ENCODE results near the gene APOL1.
"Not testable (repeated sequence)": the region's sequence is repeated elsewhere in the genome, so short reads cannot be mapped to it uniquely, and the experiment has no call there.

APOL1 gene

DNA sequence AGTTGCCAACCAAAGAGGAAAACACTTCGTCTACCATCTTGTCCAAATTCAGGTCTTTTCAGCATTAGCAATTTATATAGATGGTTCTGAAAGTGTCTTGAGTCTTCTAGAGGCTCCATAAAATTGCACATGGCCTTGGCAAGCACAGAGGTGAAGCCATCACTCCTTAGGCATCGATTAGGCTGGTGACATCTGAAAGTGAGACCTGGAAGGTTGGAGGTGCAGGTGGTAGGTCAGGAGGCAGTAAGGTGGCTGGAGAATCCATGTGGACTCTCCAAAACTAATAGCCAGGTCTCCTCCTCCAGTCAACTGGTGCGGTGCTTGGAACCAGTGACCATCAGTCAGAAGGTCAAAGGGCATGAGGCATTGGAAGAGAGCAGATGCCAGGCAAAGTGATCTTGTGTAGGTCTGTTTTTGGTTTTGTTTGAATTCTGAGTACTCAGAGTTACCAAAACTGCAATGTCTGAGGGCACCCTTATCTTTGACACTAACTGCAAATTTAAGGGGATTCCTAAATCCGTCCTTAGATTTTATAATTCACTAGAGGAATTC, 7.1 kb upstream of the APOL1 start:
- Histone ChIP-seq H3K36me3 (ENCODE audit: insufficient read depth) (no peaks in the 10 kb centered on the region), H3K27me3 (ENCODE audit: insufficient read depth, low read depth) (no peaks in the 10 kb centered on the region), H3K4me2 (no peak overlapping the region), H3K79me2 (ENCODE audit: insufficient read depth, low read depth) (no peaks in the 10 kb centered on the region), H3K27ac (no peak overlapping the region), H2AFZ (ENCODE audit: low read depth) (no peak overlapping the region), H3K4me1 (ENCODE audit: low read depth, poor library complexity, severe bottlenecking) (no peaks in the 10 kb centered on the region), H3K9ac (no peak overlapping the region), H4K20me1 (ENCODE audit: insufficient read depth) (no peaks in the 10 kb centered on the region), H3K4me3 (IDR thresholded peaks at IDR 0.05; ENCODE audit: insufficient read depth, low read depth, low read length) (no peak overlapping the region)
- TF ChIP-seq CTCF (conservative IDR thresholded peaks at IDR 0.05; ENCODE audit: low read depth, low read length), result no peak

- H3K4me3 ChIP-seq (IDR thresholded peaks at IDR 0.05; ENCODE audit: insufficient read depth, low read depth, low read length), result no peak overlapping the region
- no peaks in the 10 kb centered on the region for H3K4me1 ChIP-seq (ENCODE audit: low read depth, poor library complexity, severe bottlenecking)
- H3K27ac ChIP-seq, result no peak overlapping the region
- no peak overlapping the region for H2AFZ ChIP-seq (ENCODE audit: low read depth)
- no peak overlapping the region for H3K9ac ChIP-seq
- TF ChIP-seq CTCF (conservative IDR thresholded peaks at IDR 0.05; ENCODE audit: low read depth, low read length), result no peak
- H3K79me2 ChIP-seq (ENCODE audit: insufficient read depth, low read depth), result no peaks in the 10 kb centered on the region
- H4K20me1 ChIP-seq (ENCODE audit: insufficient read depth), result no peaks in the 10 kb centered on the region
- H3K4me2 ChIP-seq, result no peak overlapping the region
- no peaks in the 10 kb centered on the region for H3K36me3 ChIP-seq (ENCODE audit: insufficient read depth)
- no peaks in the 10 kb centered on the region for H3K27me3 ChIP-seq (ENCODE audit: insufficient read depth, low read depth)
Measured at GRCh38 chr22:36246718-36247117, 6.2 kb upstream of the APOL1 start.

DNA sequence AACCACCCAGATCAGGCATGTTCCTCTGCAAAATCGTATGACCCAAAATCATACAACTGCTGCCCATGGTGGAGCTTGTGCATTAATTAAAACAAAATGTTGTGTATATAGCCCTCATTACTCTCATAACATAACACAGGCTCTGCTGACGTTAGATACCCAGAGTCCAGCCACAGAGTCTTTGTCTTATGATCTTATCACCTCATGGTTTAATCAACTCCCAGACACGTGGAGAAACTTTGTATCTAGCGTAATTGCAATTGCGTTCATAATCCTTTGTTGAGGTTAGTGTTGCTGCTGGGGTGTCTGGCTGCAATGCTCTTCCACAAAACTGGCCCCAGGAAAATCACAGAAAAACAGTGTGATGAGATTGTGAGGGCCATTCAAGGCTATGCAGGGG, 5.0 kb upstream of the APOL1 start:
- H3K4me3 ChIP-seq (IDR thresholded peaks at IDR 0.05; ENCODE audit: insufficient read depth, low read depth, low read length), result no peak overlapping the region
- no peak for TF ChIP-seq CTCF (conservative IDR thresholded peaks at IDR 0.05; ENCODE audit: low read depth, low read length)
- H3K4me1 ChIP-seq (ENCODE audit: low read depth, poor library complexity, severe bottlenecking), result peaks cover 6% of the 10 kb centered on the region
- no peak overlapping the region for H2AFZ ChIP-seq (ENCODE audit: low read depth)
- H3K79me2 ChIP-seq (ENCODE audit: insufficient read depth, low read depth), result no peaks in the 10 kb centered on the region
- H3K36me3 ChIP-seq (ENCODE audit: insufficient read depth), result no peaks in the 10 kb centered on the region
- no peak overlapping the region for H3K9ac ChIP-seq
- H3K27ac ChIP-seq, result no peak overlapping the region
- H4K20me1 ChIP-seq (ENCODE audit: insufficient read depth), result no peaks in the 10 kb centered on the region
- no peaks in the 10 kb centered on the region for H3K27me3 ChIP-seq (ENCODE audit: insufficient read depth, low read depth)
- no peak overlapping the region for H3K4me2 ChIP-seq

DNA sequence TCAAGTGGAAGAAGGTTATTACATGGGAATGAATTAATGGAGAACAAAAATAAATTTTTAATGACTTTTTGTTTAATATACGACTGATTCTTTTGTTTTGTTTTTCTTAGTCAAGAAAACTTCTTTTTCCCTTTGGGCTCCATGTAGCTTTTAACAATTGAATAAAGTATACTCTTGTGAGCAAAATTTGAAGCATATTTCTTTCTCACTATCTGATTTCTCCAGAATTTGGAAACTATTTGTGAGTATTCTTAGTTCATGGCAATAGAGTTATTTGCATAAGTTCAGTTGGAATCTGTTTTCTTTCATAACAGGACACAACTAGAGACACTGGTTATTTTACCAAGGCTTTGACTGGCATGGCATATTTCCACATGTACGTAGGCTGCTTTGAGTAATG, 3.8 kb upstream of the APOL1 start:
- Histone ChIP-seq H3K4me2 (no peak overlapping the region), H2AFZ (ENCODE audit: low read depth) (no peak overlapping the region), H3K79me2 (ENCODE audit: insufficient read depth, low read depth) (no peaks in the 10 kb centered on the region), H3K27ac (no peak overlapping the region), H3K36me3 (ENCODE audit: insufficient read depth) (no peaks in the 10 kb centered on the region), H4K20me1 (ENCODE audit: insufficient read depth) (no peaks in the 10 kb centered on the region), H3K4me3 (IDR thresholded peaks at IDR 0.05; ENCODE audit: insufficient read depth, low read depth, low read length) (no peak overlapping the region), H3K9ac (no peak overlapping the region), H3K27me3 (ENCODE audit: insufficient read depth, low read depth) (no peaks in the 10 kb centered on the region), H3K4me1 (ENCODE audit: low read depth, poor library complexity, severe bottlenecking) (peaks cover 18% of the 10 kb centered on the region)
- no peak for TF ChIP-seq CTCF (conservative IDR thresholded peaks at IDR 0.05; ENCODE audit: low read depth, low read length)

DNA sequence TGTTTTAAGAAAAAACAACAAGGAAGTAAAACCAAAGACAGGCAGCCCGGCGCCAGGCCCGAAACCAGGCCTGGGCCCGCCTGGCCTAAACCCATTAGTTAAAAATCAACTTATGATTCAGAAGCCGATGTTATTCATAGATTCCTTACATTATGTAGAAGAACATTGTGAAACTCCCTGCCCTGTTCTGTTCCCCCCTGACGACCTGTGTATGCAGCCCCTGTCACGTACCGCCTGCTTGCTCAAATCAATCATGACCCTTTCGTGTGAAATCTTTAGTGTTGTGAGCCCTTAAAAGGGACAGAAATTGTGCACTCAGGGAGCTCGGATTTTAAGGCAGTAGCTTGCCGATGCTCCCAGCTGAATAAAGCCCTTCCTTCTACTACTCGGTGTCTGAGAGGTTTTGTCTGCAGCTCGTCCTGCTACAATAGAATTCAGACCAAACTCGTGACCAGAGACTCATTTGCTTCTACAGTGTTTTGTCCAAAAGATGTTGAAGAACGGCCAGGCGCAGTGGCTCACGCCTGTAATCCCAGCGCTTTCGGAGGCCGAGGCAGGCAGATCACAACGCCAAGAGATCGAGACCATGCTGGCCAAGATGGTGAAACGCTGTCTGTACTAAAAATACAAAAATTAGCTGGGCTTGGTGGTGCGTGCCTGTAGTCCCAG, 2.5 kb upstream of the APOL1 start:
- not testable (repeated sequence) for H3K27ac ChIP-seq; H3K27me3 ChIP-seq (ENCODE audit: insufficient read depth, low read depth); H2AFZ ChIP-seq (ENCODE audit: low read depth); H3K4me2 ChIP-seq; H3K79me2 ChIP-seq (ENCODE audit: insufficient read depth, low read depth); H4K20me1 ChIP-seq (ENCODE audit: insufficient read depth); H3K4me3 ChIP-seq (IDR thresholded peaks at IDR 0.05; ENCODE audit: insufficient read depth, low read depth, low read length); H3K9ac ChIP-seq; H3K36me3 ChIP-seq (ENCODE audit: insufficient read depth)
- peaks cover 21% of the 10 kb centered on the region for H3K4me1 ChIP-seq (ENCODE audit: low read depth, poor library complexity, severe bottlenecking)

DNA sequence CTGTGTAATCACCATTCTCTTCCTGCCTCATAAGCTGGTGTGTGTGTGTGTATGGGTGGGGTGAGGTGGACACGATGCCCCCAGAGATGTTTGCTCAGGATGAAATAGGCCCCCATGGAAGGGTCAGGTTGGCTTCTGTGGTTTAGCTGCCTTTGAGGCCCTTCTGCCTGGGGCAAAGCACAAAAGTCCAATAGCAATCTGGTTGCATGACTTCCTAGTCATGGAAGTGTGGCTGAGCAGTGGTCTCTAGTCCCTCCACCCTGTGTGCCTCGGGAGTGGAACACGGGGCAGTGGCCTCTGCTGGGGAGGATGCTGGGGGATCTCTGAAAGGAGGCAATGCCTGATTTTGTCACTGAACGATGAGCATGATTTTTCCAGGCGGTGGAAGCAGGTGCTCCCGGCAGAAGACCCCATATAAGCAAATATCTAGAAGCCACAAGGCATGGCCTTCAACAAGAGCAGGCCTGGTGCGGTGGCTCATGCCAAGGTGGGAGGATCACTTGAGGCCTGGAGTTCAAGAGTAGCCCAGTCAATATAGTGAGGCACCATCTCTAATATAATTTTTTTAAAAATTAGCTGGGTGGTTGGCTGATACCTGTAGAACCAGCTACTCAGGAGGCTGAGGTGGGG, 839 bp upstream of the APOL1 start:
- not testable (repeated sequence) for H3K27me3 ChIP-seq (ENCODE audit: insufficient read depth, low read depth); H3K36me3 ChIP-seq (ENCODE audit: insufficient read depth); H3K4me3 ChIP-seq (IDR thresholded peaks at IDR 0.05; ENCODE audit: insufficient read depth, low read depth, low read length); H3K27ac ChIP-seq; H3K79me2 ChIP-seq (ENCODE audit: insufficient read depth, low read depth); H3K9ac ChIP-seq; H3K4me2 ChIP-seq; H4K20me1 ChIP-seq (ENCODE audit: insufficient read depth)
- peak overlapping the region; percentile 82; the same call in 1 of the 2 replicates for H2AFZ ChIP-seq (ENCODE audit: low read depth)
- H3K4me1 ChIP-seq (ENCODE audit: low read depth, poor library complexity, severe bottlenecking), result peaks cover 31% of the 10 kb centered on the region

All from KMS-11 (cell line).